IPS-18c (cell line): ENCODE measurements around the gene CDC5L.
"Not testable (repeated sequence)": the region's sequence is repeated elsewhere in the genome, so short reads cannot be mapped to it uniquely, and the experiment has no call there.

Source experiments
- H3K4me3 ChIP-seq: 2 replicates; pipeline ENCODE4 v1.7.0; 2013; ENCODE audit warnings: low read depth, mild to moderate bottlenecking, low read length, moderate library complexity; ENCODE audit not compliant: insufficient read depth
- H3K9me3 ChIP-seq: one replicate; pipeline ENCODE4 v1.6.1; 2013; ENCODE audit warnings: mild to moderate bottlenecking, low read length, moderate library complexity; ENCODE audit not compliant: control insufficient read depth, insufficient read depth

Gene CDC5L

GRCh38 chr6:44387346-44388134 is at the start of gene CDC5L:
Gene CDC5L, plus strand, starts transcription at chr6:44387706. Its CDS starts 118 bp downstream, at chr6:44387824.
- Histone ChIP-seq H3K9me3 (no peaks in the 10 kb centered on the region), H3K4me3 (peak within 1 kb of the TSS; percentile 78)

GRCh38 chr6:44338228-44339122 is 49.0 kb upstream of the CDC5L start:
- no peak overlapping the region for H3K4me3 ChIP-seq
- H3K9me3 ChIP-seq: no peaks in the 10 kb centered on the region

- no peak overlapping the region for H3K4me3 ChIP-seq
- H3K9me3 ChIP-seq: no peaks in the 10 kb centered on the region
Measured at GRCh38 chr6:44339301-44339700, 48.2 kb upstream of the CDC5L start.

DNA sequence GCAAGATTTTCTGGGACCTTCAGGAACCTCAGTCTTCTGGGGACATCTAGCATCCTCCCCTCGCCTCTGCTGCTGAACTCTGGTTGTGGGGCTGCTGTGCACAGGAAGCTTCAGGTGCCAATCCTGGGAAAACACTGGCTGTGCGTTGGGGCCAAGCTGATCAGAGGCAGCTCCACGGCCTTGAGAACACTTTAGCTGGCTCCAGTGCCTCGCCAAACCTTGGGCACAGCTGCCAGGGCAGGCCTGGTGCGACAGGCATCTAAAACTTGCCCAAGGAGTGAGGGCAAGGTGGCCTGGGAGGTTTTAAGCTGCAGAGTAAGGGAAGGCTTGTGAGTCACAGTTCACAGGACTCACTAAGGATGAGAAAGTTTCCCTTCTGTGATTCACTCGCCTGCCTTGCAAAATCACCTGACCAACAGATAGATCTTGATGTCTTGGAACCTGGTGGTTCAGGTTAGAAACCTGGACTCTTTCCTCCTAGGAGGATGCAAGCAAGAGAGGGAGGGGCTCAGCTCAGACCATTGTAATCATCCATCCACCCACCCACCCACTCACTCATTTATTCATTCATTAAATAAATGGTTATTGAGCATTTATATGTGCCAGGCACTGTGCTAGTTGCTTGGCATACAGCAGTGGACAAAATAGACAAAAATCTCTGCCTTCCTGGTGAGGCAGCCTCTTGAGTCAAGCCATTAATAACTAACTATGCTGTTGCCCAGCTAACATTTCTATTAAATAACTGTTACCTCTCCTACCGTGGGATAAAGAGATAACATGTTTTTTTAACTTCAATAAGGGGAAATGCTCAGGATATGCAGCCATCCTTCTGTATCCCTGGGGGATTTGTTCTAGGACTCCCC is 47.5 kb upstream of the CDC5L start:
- no peaks in the 10 kb centered on the region for H3K9me3 ChIP-seq
- H3K4me3 ChIP-seq: no peak overlapping the region

DNA sequence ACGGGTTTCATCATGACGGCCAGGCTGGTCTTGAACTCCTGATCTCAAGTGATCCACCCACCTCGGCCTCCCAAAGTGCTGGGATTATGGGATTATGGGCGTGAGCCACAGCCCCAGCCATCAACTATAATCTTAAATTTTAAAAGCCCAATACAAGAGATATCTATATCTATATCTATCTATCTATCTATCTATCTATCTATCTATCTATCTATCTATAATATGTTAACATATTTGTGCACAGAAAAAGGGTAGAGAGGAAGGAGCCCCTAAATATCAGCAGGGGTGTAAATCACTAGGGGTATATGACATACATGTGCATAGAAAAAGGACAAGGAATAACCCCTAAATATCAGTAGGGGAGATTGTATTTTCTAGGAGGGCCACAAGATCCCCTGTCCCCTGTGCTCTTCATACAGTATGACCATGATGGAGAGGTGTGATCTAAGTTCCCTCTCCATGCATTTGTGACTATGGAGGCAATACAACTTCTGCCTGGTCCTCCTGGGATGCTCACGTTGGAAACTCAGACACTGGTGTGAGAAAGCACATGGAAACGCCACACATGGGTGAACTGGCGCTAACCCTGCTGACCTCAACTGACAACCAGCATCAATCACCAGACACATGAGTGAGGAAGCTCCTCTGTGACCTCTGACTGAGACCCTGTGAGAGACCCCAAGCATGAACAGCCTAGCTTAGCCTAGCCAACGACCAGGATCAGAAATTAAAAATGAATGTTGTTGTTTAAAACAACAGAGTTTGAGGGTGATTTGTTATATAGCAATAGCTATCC is 46.2 kb upstream of the CDC5L start:
- no peak overlapping the region for H3K4me3 ChIP-seq

GRCh38 chr6:44342052-44342451 is 45.5 kb upstream of the CDC5L start:
- H3K4me3 ChIP-seq: no peak overlapping the region
- H3K9me3 ChIP-seq: no peaks in the 10 kb centered on the region

More for the DNA sequence above, 46.2 kb upstream of the CDC5L start:
- H3K9me3 ChIP-seq: no peaks in the 10 kb centered on the region

GRCh38 chr6:44342489-44342888 is 45.0 kb upstream of the CDC5L start, which contains the start of gene SPATS1:
Gene SPATS1, plus strand, starts transcription at chr6:44342650. Its CDS starts 446 bp downstream, at chr6:44343096.
- H3K4me3 ChIP-seq: no peak within 1 kb of the TSS
- no peaks in the 10 kb centered on the region for H3K9me3 ChIP-seq

DNA sequence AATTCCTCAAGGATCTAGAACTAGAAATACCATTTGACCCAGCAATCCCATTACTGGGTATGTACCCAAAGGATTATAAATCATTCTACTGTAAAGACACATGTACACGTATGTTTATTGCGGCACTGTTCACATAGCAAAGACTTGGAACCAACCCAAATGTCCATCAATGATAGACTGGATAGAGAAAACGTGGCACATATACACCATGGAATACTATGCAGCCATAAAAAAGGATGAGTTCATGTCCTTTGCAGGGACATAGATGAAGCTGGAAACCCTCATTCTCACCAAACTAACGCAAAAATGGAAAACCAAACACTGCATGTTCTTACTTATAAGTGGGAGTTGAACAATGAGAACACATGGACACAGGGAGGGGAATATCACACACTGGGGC is 40.7 kb upstream of the CDC5L start:
- not testable (repeated sequence) for H3K4me3 ChIP-seq, H3K9me3 ChIP-seq

GRCh38 chr6:44349904-44350649 is 37.4 kb upstream of the CDC5L start:
- no peak overlapping the region for H3K4me3 ChIP-seq
- H3K9me3 ChIP-seq: no peaks in the 10 kb centered on the region

DNA sequence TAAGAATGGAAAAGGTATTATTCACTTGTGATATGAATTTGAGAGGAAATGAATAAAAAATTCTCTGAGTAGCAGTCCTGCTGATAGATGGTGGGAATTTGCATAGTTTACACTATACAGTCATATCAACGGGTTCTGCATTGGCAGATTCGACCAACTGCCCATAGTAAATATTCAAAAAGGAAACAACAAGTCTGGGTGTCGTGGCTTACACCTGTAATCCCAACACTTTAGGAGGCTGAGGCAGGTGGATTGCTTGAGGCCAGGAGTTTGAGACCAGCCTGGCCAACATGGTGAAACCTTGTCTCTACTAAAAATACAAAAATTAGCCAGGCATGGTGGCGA is 36.9 kb upstream of the CDC5L start:
- not testable (repeated sequence) for H3K4me3 ChIP-seq, H3K9me3 ChIP-seq

- no peaks in the 10 kb centered on the region for H3K9me3 ChIP-seq
- H3K4me3 ChIP-seq: no peak overlapping the region
Measured at GRCh38 chr6:44352259-44352658, 35.2 kb upstream of the CDC5L start.

GRCh38 chr6:44353336-44353735 is 34.2 kb upstream of the CDC5L start:
- no peaks in the 10 kb centered on the region for H3K9me3 ChIP-seq
- no peak overlapping the region for H3K4me3 ChIP-seq

GRCh38 chr6:44355640-44356039 is 31.9 kb upstream of the CDC5L start:
- H3K9me3 ChIP-seq: no peaks in the 10 kb centered on the region
- H3K4me3 ChIP-seq: no peak overlapping the region

- H3K9me3 ChIP-seq: no peaks in the 10 kb centered on the region
- no peak overlapping the region for H3K4me3 ChIP-seq
Measured at GRCh38 chr6:44356487-44356886, 31.0 kb upstream of the CDC5L start.

- Histone ChIP-seq H3K4me3 (no peak overlapping the region), H3K9me3 (no peaks in the 10 kb centered on the region)
Measured at GRCh38 chr6:44359973-44360372, 27.5 kb upstream of the CDC5L start.

DNA sequence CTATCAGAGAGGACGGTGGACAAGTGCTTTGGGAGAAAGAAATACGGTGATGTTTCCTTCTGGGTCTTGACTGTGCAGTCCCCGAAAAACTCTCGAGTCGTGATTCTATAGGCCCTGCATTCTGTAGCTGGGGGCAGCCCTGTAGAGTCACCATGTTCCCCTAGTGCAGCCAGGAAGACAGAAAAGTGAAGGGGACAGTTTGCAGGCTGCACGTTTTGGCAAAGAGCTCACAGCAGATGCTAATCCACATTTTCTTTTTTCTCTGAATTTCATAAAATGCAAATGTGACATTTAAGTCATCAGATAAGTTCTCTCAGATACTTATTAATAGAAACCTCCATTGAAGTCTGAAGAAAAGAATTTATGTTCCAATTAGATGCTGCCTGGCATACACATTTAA is 25.6 kb upstream of the CDC5L start:
- H3K4me3 ChIP-seq: no peak overlapping the region
- no peaks in the 10 kb centered on the region for H3K9me3 ChIP-seq
